Endothelial cell of umbilical vein (primary cell): ENCODE data around the gene NTS. TPM values are rescaled to one million over a fixed set of nuclear protein-coding genes. Genes with fewer than 3 reads are reported as not detected.

Source experiments
- BruUV-seq: library from RNA; stranded (reverse); fragments of 400-500 nt; replicated peaks from 2 replicates; lab custom pipeline; 2021; lab: Mats Ljungman, UMichigan
- CTCF ChIA-PET: fragments of 300-600, 350-600 bp; sonication (Branson Sonifier 250); formaldehyde crosslinking; loops from one replicate; lab custom pipeline; 2021; ENCODE audit warnings: antibody characterized with exemption, inconsistent platforms; lab: Charles Lee
- POLR2A ChIA-PET: fragments of 300-600, 350-600 bp; sonication (Branson Sonifier 250); formaldehyde crosslinking; loops from one replicate; lab custom pipeline; 2021; ENCODE audit warnings: antibody characterized with exemption, inconsistent platforms; lab: Charles Lee
- DNase-seq: peaks from one replicate; pipeline ENCODE4 v3.0.0-alpha.2; 2011; ENCODE audit warnings: low read depth, low spot score
- FAIRE-seq: peaks from 2 replicates; lab custom pipeline; 2011; peaks lifted over from hg19 to GRCh38; lab: Jason Lieb, UNC
- H2AFZ ChIP-seq: 2 replicates; pipeline ENCODE4 v1.6.0; 2012; ENCODE audit warnings: low read depth, low read length, control low read depth, inconsistent platforms
- H3K27ac ChIP-seq: 2 replicates; pipeline ENCODE4 v1.5.1; 2011; ENCODE audit warnings: low read depth, mild to moderate bottlenecking, control low read depth, low read length, moderate library complexity; ENCODE audit not compliant: insufficient read depth
- H3K27me3 ChIP-seq, 2 experiments: 2 replicates each; pipeline versions ENCODE4 v1.6.0 to v1.6.1; 2011; ENCODE audit warnings: low read length in 2 of 2, mixed read lengths in 1 of 2; ENCODE audit not compliant: control insufficient read depth in 2 of 2, insufficient read depth in 2 of 2
- H3K36me3 ChIP-seq, 2 experiments: 2 replicates in 1 of 2; 3 replicates in 1 of 2; pipeline ENCODE4 v1.5.1; 2011; ENCODE audit warnings: low read length in 2 of 2, mild to moderate bottlenecking in 1 of 2, moderate library complexity in 1 of 2; ENCODE audit not compliant: control insufficient read depth in 2 of 2, insufficient read depth in 2 of 2; ENCODE audit errors: extremely low read depth in 1 of 2
- H3K4me1 ChIP-seq: 3 replicates; pipeline ENCODE4 v1.5.1; 2011; ENCODE audit warnings: mild to moderate bottlenecking, low read length; ENCODE audit not compliant: control insufficient read depth, insufficient read depth; ENCODE audit errors: extremely low read depth
- H3K4me2 ChIP-seq: 2 replicates; pipeline ENCODE4 v1.6.1; 2011; ENCODE audit warnings: low read length, control low read depth, mixed read lengths; ENCODE audit not compliant: insufficient read depth
- H3K4me3 ChIP-seq, 3 experiments: fragments of 200-600 bp in 1 of 3; sonication (generic), shearing (Covaris generic) in 1 of 3; replicated peaks in 1 of 3; 2 replicates each; pipeline ENCODE4 v1.5.1; 2011 to 2016; ENCODE audit warnings: control low read depth in 3 of 3, low read length in 3 of 3, mild to moderate bottlenecking in 2 of 3, inconsistent platforms in 1 of 3, low read depth in 1 of 3, moderate library complexity in 1 of 3; ENCODE audit not compliant: insufficient read depth in 1 of 3
- H3K79me2 ChIP-seq: 2 replicates; pipeline ENCODE4 v1.6.0; 2012; ENCODE audit warnings: low read length, inconsistent platforms; ENCODE audit not compliant: control insufficient read depth, insufficient read depth
- H3K9ac ChIP-seq: replicated peaks from 2 replicates; pipeline ENCODE3; 2011; ENCODE audit warnings: low read length, control low read depth; ENCODE audit not compliant: insufficient read depth; ENCODE audit errors: extremely low read depth
- H3K9me1 ChIP-seq: replicated peaks from 3 replicates; pipeline ENCODE4 v1.6.0; 2011; ENCODE audit warnings: mild to moderate bottlenecking, low read length; ENCODE audit not compliant: control insufficient read depth, insufficient read depth; ENCODE audit errors: extremely low read depth
- H3K9me3 ChIP-seq: replicated peaks from 2 replicates; pipeline ENCODE4 v1.5.1; 2012; ENCODE audit warnings: low read length, inconsistent platforms; ENCODE audit not compliant: control insufficient read depth, insufficient read depth
- H4K20me1 ChIP-seq: replicated peaks from 2 replicates; pipeline ENCODE3; 2011; ENCODE audit warnings: mild to moderate bottlenecking, low read length; ENCODE audit not compliant: control insufficient read depth, insufficient read depth; ENCODE audit errors: extremely low read depth
- EZH2 ChIP-seq: IDR thresholded peaks from 2 replicates; pipeline ENCODE4 v1.6.1; 2012; ENCODE audit warnings: borderline replicate concordance, low read depth, mild to moderate bottlenecking, moderate library complexity, low read length, inconsistent platforms; ENCODE audit not compliant: severe bottlenecking
- FOS ChIP-seq: IDR thresholded peaks from 2 replicates; pipeline ENCODE4 v1.6.1; 2011; ENCODE audit warnings: mild to moderate bottlenecking, low read length, moderate library complexity, borderline replicate concordance; ENCODE audit not compliant: insufficient read depth
- GATA2 ChIP-seq: IDR thresholded peaks from 2 replicates; pipeline ENCODE4 v1.7.0; 2011; ENCODE audit warnings: low read depth, mild to moderate bottlenecking, moderate library complexity, mixed read lengths, low read length; ENCODE audit not compliant: insufficient read length, insufficient read depth
- JUN ChIP-seq: IDR thresholded peaks from 2 replicates; pipeline ENCODE4 v1.6.1; 2011; ENCODE audit warnings: borderline replicate concordance, low read depth; ENCODE audit not compliant: insufficient read length, insufficient read depth
- MYC ChIP-seq: IDR thresholded peaks from one replicate; pipeline ENCODE4 v1.6.1; 2011; ENCODE audit warnings: mild to moderate bottlenecking, low read depth, low read length
- POLR2A ChIP-seq: IDR thresholded peaks from 2 replicates; pipeline ENCODE4 v1.6.1; 2012; ENCODE audit warnings: low read depth, mild to moderate bottlenecking, control low read depth, low read length
- POLR2AphosphoS5 ChIP-seq: IDR thresholded peaks from 2 replicates; pipeline ENCODE4 v1.6.1; 2012; ENCODE audit warnings: low read depth, mild to moderate bottlenecking, control low read depth, low read length, moderate library complexity; ENCODE audit not compliant: insufficient read depth
- dilution Hi-C: fragments of 300-500 bp; cut with MboI; formaldehyde crosslinking; loops from one replicate; pipeline ENCODE4 v1.15.0; 2019; ENCODE audit warnings: low sequenced_read_pairs; ENCODE audit not compliant: extremely low pct_ligation_motif_present
- intact Hi-C: fragments of 100-400 bp; cut with micrococcal nuclease; formaldehyde crosslinking; loops from one replicate; pipeline ENCODE4 v1.10.0; 2022
- polyA plus RNA-seq, 4 experiments: library from polyadenylated mRNA; depleted of rRNA in 3 of 4; stranded (reverse) in 3 of 4; unstranded in 1 of 4; fragments of >200 nt; gene quantifications; 2 replicates each; pipeline versions ENCODE4 v1.2.1 to v1.2.3, GENCODE V29; 2011 to 2012; ENCODE audit warnings: missing spikeins in 1 of 4
- total RNA-seq: library from RNA; stranded (reverse); gene quantifications from 2 replicates; pipeline ENCODE4 v1.2.3, GENCODE V29; 2021
- TF ChIP-seq, protein P1 (sequence below), 2 donors: IDR thresholded peaks; 1 replicate in 1 of 2; 2 replicates in 1 of 2; pipeline ENCODE4 v1.5.1; 2011; ENCODE audit warnings: low read length in 2 of 2, mild to moderate bottlenecking in 2 of 2, moderate library complexity in 2 of 2, control low read depth in 1 of 2, inconsistent platforms in 1 of 2, low read depth in 1 of 2; ENCODE audit not compliant: insufficient read depth in 1 of 2; ENCODE audit errors: extremely low read depth in 1 of 2
- TF ChIP-seq, protein P2 (sequence below): IDR thresholded peaks from 2 replicates; pipeline ENCODE4 v1.6.1; 2011; ENCODE audit not compliant: insufficient read depth, insufficient read length

The NTS gene
- total and polyA plus RNA-seq, 2 donors (not counting 3 experiments of a cell fraction or from before 2014, with no cell fraction given): not detected

DNA sequence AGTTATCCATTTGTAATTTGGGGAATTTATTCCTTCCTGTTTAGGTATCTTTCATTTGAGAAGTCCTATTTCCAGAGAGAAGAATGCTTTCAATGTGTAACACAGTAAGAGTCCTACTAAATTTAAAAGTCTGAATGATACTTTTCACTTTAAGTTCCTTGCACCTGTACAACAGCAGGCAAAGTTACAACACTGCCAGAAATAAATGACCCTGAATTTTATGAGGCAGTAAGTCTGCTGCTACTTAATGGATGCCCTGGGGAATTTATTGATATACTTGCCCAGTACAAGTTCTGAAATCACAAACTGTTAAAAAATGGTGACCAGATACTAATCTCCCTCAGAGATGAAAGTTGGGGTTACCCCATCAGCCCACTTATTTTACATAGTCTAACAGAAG, 53.1 kb downstream of the NTS start:
- Histone ChIP-seq H3K9me3 (no peaks in the 10 kb centered on the region), H3K79me2 (no peaks in the 10 kb centered on the region), H4K20me1 (no peaks in the 10 kb centered on the region), H3K4me1 (no peaks in the 10 kb centered on the region), H3K27me3 (no peaks in the 10 kb centered on the region), H3K4me3 (no peak overlapping the region), H3K27ac (no peak overlapping the region), H3K4me2 (no peak overlapping the region), H3K9me1 (no peaks in the 10 kb centered on the region), H2AFZ (no peak overlapping the region), H3K9ac (no peak overlapping the region), H3K36me3 (no peaks in the 10 kb centered on the region)
- ChIA-PET CTCF (interaction anchor here (6.3 kb wide), 1 partner anchor 23 kb away, joined by 100 read pairs; no protein-coding TSS in a partner anchor), POLR2A (no interaction called here)
- no TSS peak for BruUV-seq
- TF ChIP-seq, protein P1, sequence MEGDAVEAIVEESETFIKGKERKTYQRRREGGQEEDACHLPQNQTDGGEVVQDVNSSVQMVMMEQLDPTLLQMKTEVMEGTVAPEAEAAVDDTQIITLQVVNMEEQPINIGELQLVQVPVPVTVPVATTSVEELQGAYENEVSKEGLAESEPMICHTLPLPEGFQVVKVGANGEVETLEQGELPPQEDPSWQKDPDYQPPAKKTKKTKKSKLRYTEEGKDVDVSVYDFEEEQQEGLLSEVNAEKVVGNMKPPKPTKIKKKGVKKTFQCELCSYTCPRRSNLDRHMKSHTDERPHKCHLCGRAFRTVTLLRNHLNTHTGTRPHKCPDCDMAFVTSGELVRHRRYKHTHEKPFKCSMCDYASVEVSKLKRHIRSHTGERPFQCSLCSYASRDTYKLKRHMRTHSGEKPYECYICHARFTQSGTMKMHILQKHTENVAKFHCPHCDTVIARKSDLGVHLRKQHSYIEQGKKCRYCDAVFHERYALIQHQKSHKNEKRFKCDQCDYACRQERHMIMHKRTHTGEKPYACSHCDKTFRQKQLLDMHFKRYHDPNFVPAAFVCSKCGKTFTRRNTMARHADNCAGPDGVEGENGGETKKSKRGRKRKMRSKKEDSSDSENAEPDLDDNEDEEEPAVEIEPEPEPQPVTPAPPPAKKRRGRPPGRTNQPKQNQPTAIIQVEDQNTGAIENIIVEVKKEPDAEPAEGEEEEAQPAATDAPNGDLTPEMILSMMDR (IDR thresholded peaks at IDR 0.05; ENCODE audit: extremely low read depth in 1 of 2, insufficient read depth in 1 of 2, low read depth in 1 of 2, low read length in 2 of 2): no peak
- TF ChIP-seq GATA2 (no peak), JUN (no peak), FOS (no peak), MYC (no peak), POLR2A (no peak), EZH2 (no peak), POLR2AphosphoS5 (no peak)
- TF ChIP-seq, protein P2, sequence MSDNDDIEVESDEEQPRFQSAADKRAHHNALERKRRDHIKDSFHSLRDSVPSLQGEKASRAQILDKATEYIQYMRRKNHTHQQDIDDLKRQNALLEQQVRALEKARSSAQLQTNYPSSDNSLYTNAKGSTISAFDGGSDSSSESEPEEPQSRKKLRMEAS: no peak
- DNase-seq: no peak
- intact Hi-C loops: loop anchor here (10.0 kb wide), 2 partner anchors 622 to 1918 kb away; no protein-coding TSS in a partner anchor
- dilution Hi-C loops: no loop called here
- no peak for FAIRE-seq

Other genes starting within 250 kb of the NTS start
- gene RASSF9, start 37.9 kb upstream of the NTS start, total RNA-seq: 2.3 and 3.6 TPM in 2 replicates
- gene RASSF9, start 37.9 kb upstream of the NTS start, polyA plus RNA-seq: 1.5 and 2.1 TPM in 2 replicates